HCT116 (cell line): Measurements from ENCODE around the gene FAM50B. TPM values are rescaled to one million over a fixed set of nuclear protein-coding genes. Genes with fewer than 3 reads are reported as not detected.

Source experiments
- ATAC-seq: fragments of 200-7000 bp; cut with Tn5 transposase; 2 replicates; pipeline ENCODE4 v1.9.1; 2020; ENCODE audit warnings: mild to moderate bottlenecking, moderate library complexity
- BruUV-seq: library from RNA; stranded (reverse); fragments of 400-500 nt; replicated peaks from 2 replicates; lab custom pipeline; 2021; lab: Mats Ljungman, UMichigan
- CTCF ChIA-PET: fragments of 300-600 bp; sonication (Branson Sonifier 250); formaldehyde crosslinking; loops from one replicate; lab custom pipeline; 2021; ENCODE audit warnings: antibody characterized with exemption; lab: Charles Lee
- POLR2A ChIA-PET: fragments of 300-600, 350-600 bp; sonication (Branson Sonifier 250); formaldehyde crosslinking; loops from one replicate; lab custom pipeline; 2021; ENCODE audit warnings: antibody characterized with exemption; lab: Charles Lee
- RAD21 ChIA-PET, 2 experiments: fragments of 300-600 bp; sonication (Branson Sonifier 250); formaldehyde crosslinking; loops; one replicate each; lab custom pipeline; 2023; ENCODE audit warnings: low total read pairs in 2 of 2; ENCODE audit not compliant: uncharacterized antibody in 2 of 2, unreplicated experiment in 2 of 2, low non-redundant PET in 1 of 2; lab: Charles Lee
- DNase-seq: peaks from one replicate; pipeline ENCODE4 v3.0.0-alpha.2; 2010; ENCODE audit warnings: low read depth, low spot score
- H2AFZ ChIP-seq: fragments of 200-600 bp; shearing (Covaris generic), sonication (generic); 2 replicates; pipeline ENCODE4 v1.6.1; 2017; ENCODE audit warnings: low read depth, mixed run types, mixed read lengths, antibody characterized with exemption, low read length; ENCODE audit not compliant: poor library complexity, severe bottlenecking
- H3K27ac ChIP-seq: 2 replicates; pipeline ENCODE4 v1.5.1; 2012; ENCODE audit warnings: low read depth, low read length
- H3K27me3 ChIP-seq: fragments of 200-600 bp; sonication (generic); 2 replicates; pipeline ENCODE4 v1.6.1; 2016; ENCODE audit warnings: mixed run types, low read length, mixed read lengths; ENCODE audit not compliant: insufficient read depth
- H3K36me3 ChIP-seq, 2 experiments: fragments of 200-500 bp in 1 of 2; fragments of 200-600 bp in 1 of 2; sonication (Bioruptor generic) in 1 of 2; sonication (generic) in 1 of 2; 2 replicates each; pipeline versions ENCODE4 v1.5.1 to v1.6.1; 2014 to 2016; ENCODE audit warnings: low read length in 2 of 2, inconsistent platforms in 1 of 2, mixed read lengths in 1 of 2, mixed run types in 1 of 2; ENCODE audit not compliant: insufficient read depth in 2 of 2, control insufficient read depth in 1 of 2
- H3K4me1 ChIP-seq, 2 experiments: fragments of 200-600 bp in 1 of 2; sonication (generic) in 1 of 2; 2 replicates each; pipeline versions ENCODE4 v1.5.1 to v1.6.1; 2012 to 2017; ENCODE audit warnings: low read length in 2 of 2, inconsistent platforms in 1 of 2, mild to moderate bottlenecking in 1 of 2, mixed read lengths in 1 of 2, mixed run types in 1 of 2, moderate library complexity in 1 of 2; ENCODE audit not compliant: insufficient read depth in 2 of 2, control insufficient read depth in 1 of 2
- H3K4me2 ChIP-seq: fragments of 200-600 bp; sonication (generic); 2 replicates; pipeline ENCODE4 v1.6.1; 2017; ENCODE audit warnings: mixed run types, low read length, mixed read lengths
- H3K4me3 ChIP-seq, 2 experiments: fragments of 200-600 bp in 1 of 2; sonication (generic) in 1 of 2; replicated peaks in 1 of 2; 2 replicates each; pipeline ENCODE4 v1.5.1; 2011 to 2016; ENCODE audit warnings: low read length in 2 of 2, control low read depth in 1 of 2, low read depth in 1 of 2, mild to moderate bottlenecking in 1 of 2, mixed read lengths in 1 of 2, mixed run types in 1 of 2
- H3K79me2 ChIP-seq: fragments of 200-600 bp; sonication (generic); 2 replicates; pipeline ENCODE4 v1.6.1; 2017; ENCODE audit warnings: mild to moderate bottlenecking, mixed run types, low read length, moderate library complexity, mixed read lengths; ENCODE audit not compliant: insufficient read depth
- H3K9ac ChIP-seq: fragments of 200-600 bp; sonication (generic); 2 replicates; pipeline ENCODE4 v1.6.1; 2016; ENCODE audit warnings: low read length, mixed read lengths
- H3K9me2 ChIP-seq: fragments of 200-600 bp; sonication (generic), shearing (Covaris generic); 2 replicates; pipeline ENCODE4 v1.6.1; 2017; ENCODE audit warnings: mixed run types, mild to moderate bottlenecking, moderate library complexity; ENCODE audit not compliant: insufficient read depth
- H3K9me3 ChIP-seq, 2 experiments: fragments of 200-500 bp in 1 of 2; fragments of 200-600 bp in 1 of 2; sonication (Bioruptor generic) in 1 of 2; sonication (generic) in 1 of 2; 2 replicates each; pipeline ENCODE4 v1.6.1; 2014 to 2017; ENCODE audit warnings: low read length in 2 of 2, mixed read lengths in 2 of 2, inconsistent platforms in 1 of 2, low read depth in 1 of 2, mild to moderate bottlenecking in 1 of 2, mixed run types in 1 of 2, moderate library complexity in 1 of 2; ENCODE audit not compliant: control insufficient read depth in 1 of 2, insufficient read depth in 1 of 2
- H4K20me1 ChIP-seq: fragments of 200-600 bp; sonication (generic), shearing (Covaris generic); 2 replicates; pipeline ENCODE4 v1.6.1; 2017; ENCODE audit warnings: mixed run types, mild to moderate bottlenecking, moderate library complexity; ENCODE audit not compliant: insufficient read depth
- CBX3 ChIP-seq: IDR thresholded peaks from 2 replicates; pipeline ENCODE4 v1.6.1; 2012; ENCODE audit warnings: low read depth
- EGR1 ChIP-seq: IDR thresholded peaks from 2 replicates; pipeline ENCODE4 v1.6.1; 2012; ENCODE audit warnings: low read depth
- ELF1 ChIP-seq: IDR thresholded peaks from 2 replicates; pipeline ENCODE4 v1.6.1; 2012; ENCODE audit warnings: low read depth, borderline replicate concordance
- EZH2 ChIP-seq: fragments of 200-600 bp; sonication (generic); IDR thresholded peaks from 2 replicates; pipeline ENCODE4 v1.6.1; 2017; ENCODE audit warnings: antibody characterized with exemption, mixed run types
- EZH2phosphoT487 ChIP-seq: fragments of 200-600 bp; IDR thresholded peaks from 2 replicates; pipeline ENCODE4 v1.6.1; 2018; ENCODE audit warnings: antibody characterized with exemption, borderline replicate concordance
- FOSL1 ChIP-seq: IDR thresholded peaks from 2 replicates; pipeline ENCODE4 v1.6.1; 2012; ENCODE audit warnings: low read depth
- MAX ChIP-seq: IDR thresholded peaks from 2 replicates; pipeline ENCODE4 v1.6.1; 2012
- SRF ChIP-seq: IDR thresholded peaks from 2 replicates; pipeline ENCODE4 v1.6.1; 2012; ENCODE audit warnings: low read depth
- YY1 ChIP-seq: IDR thresholded peaks from 2 replicates; pipeline ENCODE4 v1.6.1; 2011; ENCODE audit warnings: low read length, low read depth, moderate library complexity, mild to moderate bottlenecking; ENCODE audit not compliant: insufficient replicate concordance; ENCODE audit errors: extremely low read depth
- ZFX ChIP-seq: fragments of 450-650 bp; IDR thresholded peaks from 2 replicates; pipeline ENCODE4 v1.6.1; 2017
- ZNF274 ChIP-seq: fragments of 200-500 bp; sonication (Bioruptor generic); IDR thresholded peaks from 2 replicates; pipeline ENCODE4 v1.6.1; 2014; ENCODE audit warnings: mild to moderate bottlenecking, low read depth, low read length, inconsistent platforms
- intact Hi-C: fragments of 100-400 bp; cut with micrococcal nuclease; formaldehyde crosslinking; loops from 2 replicates; pipeline ENCODE4 v1.10.0; 2022
- total RNA-seq: library from RNA; stranded (reverse); gene quantifications from one replicate; pipeline ENCODE4 v1.2.1, GENCODE V29; 2021; ENCODE audit not compliant: unreplicated experiment
- TF ChIP-seq, protein P1 (sequence below), 3 experiments: fragments of 200-600 bp in 1 of 3; sonication (generic) in 1 of 3; IDR thresholded peaks in 2 of 3; conservative IDR thresholded peaks in 1 of 3; 2 replicates each; pipeline ENCODE4 v1.5.1; 2012 to 2017; ENCODE audit warnings: low read depth in 2 of 3, low read length in 2 of 3, antibody characterized with exemption in 1 of 3, borderline replicate concordance in 1 of 3, control low read depth in 1 of 3, mild to moderate bottlenecking in 1 of 3, mixed read lengths in 1 of 3, mixed run types in 1 of 3, moderate library complexity in 1 of 3; ENCODE audit not compliant: insufficient read depth in 1 of 3
- TF ChIP-seq, protein P2 (sequence below): IDR thresholded peaks from 2 replicates; pipeline ENCODE4 v1.6.1; 2011; ENCODE audit warnings: mild to moderate bottlenecking, low read length, moderate library complexity; ENCODE audit not compliant: insufficient replicate concordance; ENCODE audit errors: extremely low read depth
- TF ChIP-seq, protein P3 (sequence below): IDR thresholded peaks from 2 replicates; pipeline ENCODE4 v1.6.1; 2012; ENCODE audit warnings: low read depth

FAM50B gene
- total RNA-seq, 1 experiment from 2014 or later, result 0.86 TPM

GRCh38 chr6:3847521-3847920 lies 1.7 kb upstream of the FAM50B start:
- no peaks in the 10 kb centered on the region for H3K36me3 ChIP-seq
- no peaks in the 10 kb centered on the region for H3K27me3 ChIP-seq
- H4K20me1 ChIP-seq, result no peaks in the 10 kb centered on the region
- H3K27ac ChIP-seq, result no peak overlapping the region
- H3K4me2 ChIP-seq, result no peak overlapping the region
- no peak overlapping the region for H3K9ac ChIP-seq
- ATAC-seq, result no peak
- RAD21 ChIA-PET, result no interaction called here
- TF ChIP-seq YY1, result no peak
- no peak for TF ChIP-seq SRF
- TF ChIP-seq, protein P1, sequence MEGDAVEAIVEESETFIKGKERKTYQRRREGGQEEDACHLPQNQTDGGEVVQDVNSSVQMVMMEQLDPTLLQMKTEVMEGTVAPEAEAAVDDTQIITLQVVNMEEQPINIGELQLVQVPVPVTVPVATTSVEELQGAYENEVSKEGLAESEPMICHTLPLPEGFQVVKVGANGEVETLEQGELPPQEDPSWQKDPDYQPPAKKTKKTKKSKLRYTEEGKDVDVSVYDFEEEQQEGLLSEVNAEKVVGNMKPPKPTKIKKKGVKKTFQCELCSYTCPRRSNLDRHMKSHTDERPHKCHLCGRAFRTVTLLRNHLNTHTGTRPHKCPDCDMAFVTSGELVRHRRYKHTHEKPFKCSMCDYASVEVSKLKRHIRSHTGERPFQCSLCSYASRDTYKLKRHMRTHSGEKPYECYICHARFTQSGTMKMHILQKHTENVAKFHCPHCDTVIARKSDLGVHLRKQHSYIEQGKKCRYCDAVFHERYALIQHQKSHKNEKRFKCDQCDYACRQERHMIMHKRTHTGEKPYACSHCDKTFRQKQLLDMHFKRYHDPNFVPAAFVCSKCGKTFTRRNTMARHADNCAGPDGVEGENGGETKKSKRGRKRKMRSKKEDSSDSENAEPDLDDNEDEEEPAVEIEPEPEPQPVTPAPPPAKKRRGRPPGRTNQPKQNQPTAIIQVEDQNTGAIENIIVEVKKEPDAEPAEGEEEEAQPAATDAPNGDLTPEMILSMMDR (IDR thresholded peaks at IDR 0.05 in 2 of 3, conservative IDR thresholded peaks at IDR 0.05 in 1 of 3; ENCODE audit: borderline replicate concordance in 1 of 3, insufficient read depth in 1 of 3, low read depth in 2 of 3, low read length in 2 of 3), result no peak
- no peak for TF ChIP-seq CBX3
- TF ChIP-seq ZNF274, result no peak
- no peak for TF ChIP-seq ELF1
- no peak for TF ChIP-seq MAX
- TF ChIP-seq, protein P2, sequence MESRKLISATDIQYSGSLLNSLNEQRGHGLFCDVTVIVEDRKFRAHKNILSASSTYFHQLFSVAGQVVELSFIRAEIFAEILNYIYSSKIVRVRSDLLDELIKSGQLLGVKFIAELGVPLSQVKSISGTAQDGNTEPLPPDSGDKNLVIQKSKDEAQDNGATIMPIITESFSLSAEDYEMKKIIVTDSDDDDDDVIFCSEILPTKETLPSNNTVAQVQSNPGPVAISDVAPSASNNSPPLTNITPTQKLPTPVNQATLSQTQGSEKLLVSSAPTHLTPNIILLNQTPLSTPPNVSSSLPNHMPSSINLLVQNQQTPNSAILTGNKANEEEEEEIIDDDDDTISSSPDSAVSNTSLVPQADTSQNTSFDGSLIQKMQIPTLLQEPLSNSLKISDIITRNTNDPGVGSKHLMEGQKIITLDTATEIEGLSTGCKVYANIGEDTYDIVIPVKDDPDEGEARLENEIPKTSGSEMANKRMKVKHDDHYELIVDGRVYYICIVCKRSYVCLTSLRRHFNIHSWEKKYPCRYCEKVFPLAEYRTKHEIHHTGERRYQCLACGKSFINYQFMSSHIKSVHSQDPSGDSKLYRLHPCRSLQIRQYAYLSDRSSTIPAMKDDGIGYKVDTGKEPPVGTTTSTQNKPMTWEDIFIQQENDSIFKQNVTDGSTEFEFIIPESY, result no peak
- no peak for TF ChIP-seq EZH2phosphoT487
- TF ChIP-seq EGR1, result no peak
- no peak for TF ChIP-seq FOSL1
- TF ChIP-seq, protein P3, sequence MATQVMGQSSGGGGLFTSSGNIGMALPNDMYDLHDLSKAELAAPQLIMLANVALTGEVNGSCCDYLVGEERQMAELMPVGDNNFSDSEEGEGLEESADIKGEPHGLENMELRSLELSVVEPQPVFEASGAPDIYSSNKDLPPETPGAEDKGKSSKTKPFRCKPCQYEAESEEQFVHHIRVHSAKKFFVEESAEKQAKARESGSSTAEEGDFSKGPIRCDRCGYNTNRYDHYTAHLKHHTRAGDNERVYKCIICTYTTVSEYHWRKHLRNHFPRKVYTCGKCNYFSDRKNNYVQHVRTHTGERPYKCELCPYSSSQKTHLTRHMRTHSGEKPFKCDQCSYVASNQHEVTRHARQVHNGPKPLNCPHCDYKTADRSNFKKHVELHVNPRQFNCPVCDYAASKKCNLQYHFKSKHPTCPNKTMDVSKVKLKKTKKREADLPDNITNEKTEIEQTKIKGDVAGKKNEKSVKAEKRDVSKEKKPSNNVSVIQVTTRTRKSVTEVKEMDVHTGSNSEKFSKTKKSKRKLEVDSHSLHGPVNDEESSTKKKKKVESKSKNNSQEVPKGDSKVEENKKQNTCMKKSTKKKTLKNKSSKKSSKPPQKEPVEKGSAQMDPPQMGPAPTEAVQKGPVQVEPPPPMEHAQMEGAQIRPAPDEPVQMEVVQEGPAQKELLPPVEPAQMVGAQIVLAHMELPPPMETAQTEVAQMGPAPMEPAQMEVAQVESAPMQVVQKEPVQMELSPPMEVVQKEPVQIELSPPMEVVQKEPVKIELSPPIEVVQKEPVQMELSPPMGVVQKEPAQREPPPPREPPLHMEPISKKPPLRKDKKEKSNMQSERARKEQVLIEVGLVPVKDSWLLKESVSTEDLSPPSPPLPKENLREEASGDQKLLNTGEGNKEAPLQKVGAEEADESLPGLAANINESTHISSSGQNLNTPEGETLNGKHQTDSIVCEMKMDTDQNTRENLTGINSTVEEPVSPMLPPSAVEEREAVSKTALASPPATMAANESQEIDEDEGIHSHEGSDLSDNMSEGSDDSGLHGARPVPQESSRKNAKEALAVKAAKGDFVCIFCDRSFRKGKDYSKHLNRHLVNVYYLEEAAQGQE, result no peak
- TF ChIP-seq ZFX, result no peak
- no peak for TF ChIP-seq EZH2
- TF ChIP-seq, all 23 proteins: peak for 0
- no peaks in the 10 kb centered on the region; a peak in 1 of 4 replicates for H3K4me1 ChIP-seq
- intact Hi-C loops, result no loop called here
- no peak overlapping the region for H3K4me3 ChIP-seq
- no peaks in the 10 kb centered on the region for H3K9me2 ChIP-seq
- no peaks in the 10 kb centered on the region for H3K9me3 ChIP-seq
- no peaks in the 10 kb centered on the region for H3K79me2 ChIP-seq
- CTCF ChIA-PET, result no interaction called here
- POLR2A ChIA-PET, result no interaction called here
- no TSS peak for BruUV-seq
- H2AFZ ChIP-seq, result no peak overlapping the region
- no peak for DNase-seq
